Mesothelial cell of epicardium (in vitro differentiated cells): ENCODE data around the gene MCM6. TPM values are rescaled to one million over a fixed set of nuclear protein-coding genes. Genes with fewer than 3 reads are reported as not detected.
A peak's percentile ranks its signal among the peaks of the same experiment; 100 is the strongest.
"Not testable (repeated sequence)": the region's sequence is repeated elsewhere in the genome, so short reads cannot be mapped to it uniquely, and the experiment has no call there.

Source experiments
- DNase-seq, 2 experiments: peaks; one replicate each; pipeline ENCODE4 v3.0.0; 2021; ENCODE audit warnings: low spot score in 2 of 2; ENCODE audit not compliant: unreplicated experiment in 2 of 2
- H3K27ac Mint-ChIP-seq: 2 replicates; pipeline ENCODE4 v1.8.0; 2021; ENCODE audit warnings: mixed read lengths
- H3K27me3 Mint-ChIP-seq: 2 replicates; pipeline ENCODE4 v1.8.0; 2021; ENCODE audit warnings: low read depth, mixed read lengths
- H3K36me3 Mint-ChIP-seq: 2 replicates; pipeline ENCODE4 v1.8.0; 2021; ENCODE audit warnings: mixed read lengths
- H3K4me1 Mint-ChIP-seq: 2 replicates; pipeline ENCODE4 v1.8.0; 2021; ENCODE audit warnings: mixed read lengths
- H3K4me3 Mint-ChIP-seq: 2 replicates; pipeline ENCODE4 v1.8.0; 2021; ENCODE audit warnings: mild to moderate bottlenecking, moderate library complexity, mixed read lengths
- H3K9me3 Mint-ChIP-seq: 2 replicates; pipeline ENCODE4 v1.8.0; 2021; ENCODE audit warnings: mixed read lengths
- total RNA-seq: library from RNA; stranded (reverse); gene quantifications from 3 replicates; pipeline ENCODE4 v1.2.1, GENCODE V29; 2021
- TF ChIP-seq, protein P1 (sequence below): fragments of 200-600 bp; sonication (generic); IDR thresholded peaks from one replicate; pipeline ENCODE4 v1.5.0; 2021; ENCODE audit warnings: antibody characterized with exemption; ENCODE audit not compliant: unreplicated experiment

MCM6 gene
- total RNA-seq, 1 donor from 2014 or later: 30.2 TPM

DNA sequence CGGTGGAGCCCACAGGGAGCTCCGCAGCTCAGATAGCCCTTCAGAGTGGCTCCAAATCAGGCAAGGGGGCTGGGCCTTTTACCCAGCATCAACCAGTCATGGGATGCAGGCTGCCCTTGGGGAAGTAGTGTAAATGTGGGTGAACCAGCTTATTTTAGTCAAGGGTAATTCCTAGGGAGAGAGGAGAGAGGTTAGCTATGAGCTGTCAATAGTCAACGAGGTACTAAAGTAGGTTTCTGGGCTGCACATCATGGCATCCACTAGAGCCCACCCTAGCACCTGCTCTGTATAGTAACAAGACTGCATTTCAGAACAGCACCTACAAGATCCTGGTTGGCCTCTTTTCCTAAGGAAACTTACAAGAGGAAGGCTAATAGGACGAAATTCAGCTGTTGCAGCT lies 9.5 kb upstream of the MCM6 start:
- no peak for DNase-seq
- TF ChIP-seq, protein P1, sequence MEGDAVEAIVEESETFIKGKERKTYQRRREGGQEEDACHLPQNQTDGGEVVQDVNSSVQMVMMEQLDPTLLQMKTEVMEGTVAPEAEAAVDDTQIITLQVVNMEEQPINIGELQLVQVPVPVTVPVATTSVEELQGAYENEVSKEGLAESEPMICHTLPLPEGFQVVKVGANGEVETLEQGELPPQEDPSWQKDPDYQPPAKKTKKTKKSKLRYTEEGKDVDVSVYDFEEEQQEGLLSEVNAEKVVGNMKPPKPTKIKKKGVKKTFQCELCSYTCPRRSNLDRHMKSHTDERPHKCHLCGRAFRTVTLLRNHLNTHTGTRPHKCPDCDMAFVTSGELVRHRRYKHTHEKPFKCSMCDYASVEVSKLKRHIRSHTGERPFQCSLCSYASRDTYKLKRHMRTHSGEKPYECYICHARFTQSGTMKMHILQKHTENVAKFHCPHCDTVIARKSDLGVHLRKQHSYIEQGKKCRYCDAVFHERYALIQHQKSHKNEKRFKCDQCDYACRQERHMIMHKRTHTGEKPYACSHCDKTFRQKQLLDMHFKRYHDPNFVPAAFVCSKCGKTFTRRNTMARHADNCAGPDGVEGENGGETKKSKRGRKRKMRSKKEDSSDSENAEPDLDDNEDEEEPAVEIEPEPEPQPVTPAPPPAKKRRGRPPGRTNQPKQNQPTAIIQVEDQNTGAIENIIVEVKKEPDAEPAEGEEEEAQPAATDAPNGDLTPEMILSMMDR: no peak
- Mint-ChIP-seq H3K36me3 (no peaks in the 10 kb centered on the region), H3K4me3 (no peak overlapping the region), H3K27ac (no peak overlapping the region), H3K27me3 (peaks cover 6% of the 10 kb centered on the region), H3K9me3 (peaks cover 5% of the 10 kb centered on the region), H3K4me1 (no peaks in the 10 kb centered on the region)

DNA sequence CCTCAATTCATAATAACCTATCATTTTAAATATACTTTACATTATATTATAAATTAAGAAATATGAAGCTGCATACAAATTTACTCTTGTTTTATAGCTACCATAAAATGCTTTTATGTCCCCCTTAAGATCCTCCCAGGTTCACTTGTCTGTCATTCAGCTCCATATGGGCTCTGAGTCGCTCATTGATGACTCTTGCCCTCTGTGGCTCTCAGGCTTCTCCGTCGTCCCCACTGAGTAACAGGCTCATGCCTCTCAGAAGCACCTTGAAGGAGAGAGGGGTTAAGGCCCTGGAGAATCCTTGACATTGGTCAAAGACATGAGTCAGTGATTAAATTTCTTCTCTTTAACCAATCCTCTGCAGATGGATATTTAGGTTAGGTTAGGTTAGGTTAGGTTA lies 6.2 kb upstream of the MCM6 start:
- TF ChIP-seq, protein P1: no peak
- H3K27ac Mint-ChIP-seq: no peak overlapping the region
- H3K4me3 Mint-ChIP-seq: no peak overlapping the region

DNA sequence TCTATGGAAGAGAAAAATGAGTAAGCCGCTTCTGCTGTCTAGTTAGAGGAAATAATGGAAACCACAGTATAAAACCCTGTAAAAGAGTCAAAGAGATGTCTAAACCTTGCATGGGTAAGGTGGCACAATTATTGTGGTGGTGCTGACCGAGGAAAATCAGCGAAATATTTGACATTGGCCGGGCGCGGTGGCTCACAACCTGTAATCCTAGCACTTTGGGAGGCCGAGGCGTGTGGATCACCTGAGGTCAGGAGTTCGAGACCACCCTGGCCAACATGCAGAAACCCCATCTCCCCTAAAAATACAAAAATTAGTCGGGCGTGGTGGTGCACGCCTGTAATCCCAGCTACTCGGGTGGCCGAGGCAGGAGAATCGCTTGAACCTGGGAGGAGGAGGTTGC lies 527 bp upstream of the MCM6 start:
- Mint-ChIP-seq H3K27ac (peak overlapping the region; percentile 91), H3K4me1 (peaks cover 23% of the 10 kb centered on the region), H3K4me3 (peak overlapping the region; percentile 76)
- not testable (repeated sequence) for H3K36me3 Mint-ChIP-seq, DNase-seq, H3K9me3 Mint-ChIP-seq, H3K27me3 Mint-ChIP-seq

More for the DNA sequence above, 6.2 kb upstream of the MCM6 start:
- Mint-ChIP-seq H3K27me3 (peaks cover 6% of the 10 kb centered on the region), H3K36me3 (no peaks in the 10 kb centered on the region), H3K4me1 (no peaks in the 10 kb centered on the region), H3K9me3 (peaks cover 6% of the 10 kb centered on the region)
- DNase-seq: no peak

DNA sequence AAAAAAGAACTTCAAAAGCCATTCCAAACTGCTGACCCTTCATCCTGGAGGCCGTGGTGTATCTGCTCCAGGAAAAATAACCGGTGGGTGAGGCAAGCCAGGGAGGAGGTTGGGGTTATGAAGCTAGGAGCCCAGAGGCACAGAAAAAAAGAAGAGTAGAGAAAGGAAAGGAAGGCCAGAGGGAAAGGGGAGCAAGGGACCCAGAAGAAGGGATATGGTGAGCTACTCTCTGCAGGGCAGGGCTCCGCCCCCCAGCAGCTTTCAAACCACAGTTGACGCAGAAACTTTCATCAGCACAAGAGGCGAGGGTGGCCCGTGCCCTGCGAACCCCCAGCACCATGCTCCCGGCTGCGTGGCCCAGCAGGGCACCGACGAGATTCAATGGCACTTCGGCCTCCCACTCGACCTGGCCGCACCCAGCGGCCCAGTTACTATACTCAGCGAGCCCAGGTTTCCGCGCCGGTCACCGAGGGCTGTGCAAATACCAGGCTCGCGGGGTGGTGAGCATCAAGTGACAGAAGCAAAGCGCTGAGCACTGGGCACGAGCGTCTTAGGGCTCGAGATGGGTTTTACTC lies 665 bp downstream of the MCM6 start:
- TF ChIP-seq, protein P1: no peak
- Mint-ChIP-seq H3K27me3 (no peaks in the 10 kb centered on the region), H3K9me3 (peaks cover 6% of the 10 kb centered on the region), H3K4me3 (peak overlapping the region; percentile 76), H3K36me3 (peaks cover 6% of the 10 kb centered on the region), H3K27ac (peak overlapping the region; percentile 84), H3K4me1 (peaks cover 23% of the 10 kb centered on the region)
- DNase-seq: peak; percentile 29 to 52

DNA sequence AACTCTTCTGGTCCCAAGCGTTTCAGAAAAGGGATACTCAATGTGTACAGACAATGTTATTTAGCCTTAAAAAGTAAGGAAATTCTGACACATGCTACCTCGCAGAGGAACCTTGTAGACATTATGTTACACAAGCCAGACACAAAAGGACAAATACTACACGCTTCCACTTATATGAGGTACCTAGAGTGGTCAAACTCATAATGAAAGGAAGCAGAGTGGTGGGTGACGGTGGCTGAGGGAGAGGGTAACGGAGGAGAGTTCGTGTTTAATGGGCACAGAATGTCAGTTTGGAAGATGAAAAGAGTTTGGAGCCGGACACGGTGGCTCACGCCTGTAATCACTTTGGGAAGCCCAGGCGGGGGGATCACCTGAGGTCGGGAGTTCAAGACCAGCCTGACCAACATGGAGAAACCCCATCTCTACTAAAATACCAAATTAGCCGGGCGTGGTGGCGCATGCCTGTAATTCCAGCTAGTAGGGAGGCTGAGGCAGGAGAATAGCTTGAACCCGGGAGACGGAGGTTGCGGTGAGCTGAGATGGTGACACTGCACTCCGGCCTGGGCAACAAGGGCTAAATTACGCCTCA lies 1.4 kb downstream of the MCM6 start:
- Mint-ChIP-seq H3K9me3 (peaks cover 6% of the 10 kb centered on the region), H3K27me3 (no peaks in the 10 kb centered on the region), H3K4me3 (peak overlapping the region; percentile 76), H3K4me1 (peaks cover 23% of the 10 kb centered on the region), H3K27ac (no peak overlapping the region), H3K36me3 (peaks cover 6% of the 10 kb centered on the region)
- no peak for DNase-seq
- TF ChIP-seq, protein P1: no peak

DNA sequence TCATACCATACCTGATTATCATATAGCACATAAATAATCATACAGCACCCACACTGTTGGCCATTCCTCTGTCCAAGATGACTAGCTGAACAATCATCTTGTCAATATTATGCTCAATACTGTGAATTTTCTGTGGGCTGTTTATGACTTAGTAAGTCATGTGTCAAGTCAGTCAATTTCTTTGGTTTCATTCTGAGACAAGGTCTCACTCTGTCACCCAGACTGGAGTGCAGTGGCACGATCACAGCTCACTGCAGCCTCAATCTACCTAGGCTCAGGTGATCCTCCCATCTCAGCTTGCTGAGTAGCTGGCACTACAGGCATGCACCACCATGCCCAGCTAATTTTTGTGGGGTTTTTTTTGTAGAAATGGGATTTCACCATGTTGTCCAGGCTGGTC lies 5.7 kb downstream of the MCM6 start:
- DNase-seq: no peak
- Mint-ChIP-seq H3K27ac (no peak overlapping the region), H3K4me1 (peaks cover 18% of the 10 kb centered on the region), H3K9me3 (no peaks in the 10 kb centered on the region), H3K36me3 (peaks cover 23% of the 10 kb centered on the region), H3K27me3 (no peaks in the 10 kb centered on the region), H3K4me3 (no peak overlapping the region)
- TF ChIP-seq, protein P1: no peak
